GM12878 (cell line): ENCODE measurements around the gene TP63. TPM values are rescaled to one million over a fixed set of nuclear protein-coding genes. Genes with fewer than 3 reads are reported as not detected.

ENCODE experiments used
- ATAC-seq: fragments of 200-7000 bp; cut with Tn5 transposase; 3 replicates; pipeline ENCODE4 v1.9.1; 2020; ENCODE audit warnings: mild to moderate bottlenecking, moderate library complexity
- BruUV-seq: library from RNA; stranded (reverse); fragments of 400-500 nt; replicated peaks from 2 replicates; lab custom pipeline; 2021; lab: Mats Ljungman, UMichigan
- CTCF ChIA-PET: fragments of 300-600 bp; sonication (Branson Sonifier 250); formaldehyde crosslinking; extraction: SDS; loops from one replicate; lab custom pipeline; 2021; ENCODE audit warnings: inconsistent platforms; lab: Yijun Ruan, JAX
- POLR2A ChIA-PET: fragments of 350-600 bp; formaldehyde crosslinking; extraction: SDS; loops from one replicate; lab custom pipeline; 2021; ENCODE audit warnings: inconsistent platforms; lab: Charles Lee
- RAD21 ChIA-PET: fragments of 300-600 bp; sonication (Branson Sonifier 250); formaldehyde crosslinking; loops from one replicate; lab custom pipeline; 2023; ENCODE audit warnings: antibody characterized with exemption; ENCODE audit not compliant: unreplicated experiment; lab: Charles Lee
- SMC1A ChIA-PET: fragments of 300-600 bp; sonication (Branson Sonifier 250); formaldehyde crosslinking; loops from one replicate; lab custom pipeline; 2023; ENCODE audit not compliant: unreplicated experiment, uncharacterized antibody; lab: Charles Lee
- DNase-seq: peaks from one replicate; pipeline ENCODE4 v3.0.0-alpha.2; 2011; ENCODE audit warnings: low read depth, low spot score
- FAIRE-seq: peaks from 3 replicates; lab custom pipeline; 2011; peaks lifted over from hg19 to GRCh38; lab: Jason Lieb, UNC
- H2AFZ ChIP-seq: 2 replicates; pipeline ENCODE4 v1.6.0; 2011; ENCODE audit warnings: low read depth, low read length, control low read depth; ENCODE audit not compliant: control insufficient read depth
- H3K27ac ChIP-seq: 2 replicates; pipeline ENCODE4 v1.5.1; 2011; ENCODE audit warnings: control low read depth; ENCODE audit not compliant: control insufficient read depth, insufficient read depth
- H3K27me3 ChIP-seq, 2 experiments: replicated peaks in 1 of 2; 2 replicates each; pipeline versions ENCODE4 v1.6.0 to v1.6.1; 2011; ENCODE audit warnings: low read length in 1 of 2; ENCODE audit not compliant: control insufficient read depth in 2 of 2, insufficient read depth in 2 of 2
- H3K36me3 ChIP-seq, 2 experiments: 2 replicates each; pipeline ENCODE4 v1.5.1; 2011; ENCODE audit warnings: low read length in 1 of 2; ENCODE audit not compliant: control insufficient read depth in 2 of 2, insufficient read depth in 2 of 2
- H3K4me1 ChIP-seq: 2 replicates; pipeline ENCODE4 v1.6.1; 2011; ENCODE audit warnings: mild to moderate bottlenecking, low read length, moderate library complexity, mixed read lengths; ENCODE audit not compliant: control insufficient read depth, insufficient read depth
- H3K4me2 ChIP-seq: 2 replicates; pipeline ENCODE4 v1.6.0; 2011; ENCODE audit warnings: control low read depth; ENCODE audit not compliant: control insufficient read depth, insufficient read depth
- H3K4me3 ChIP-seq: fragments of 200-600 bp; sonication (generic); 2 replicates; pipeline ENCODE4 v1.5.1; 2016
- H3K79me2 ChIP-seq: 2 replicates; pipeline ENCODE4 v1.6.0; 2011; ENCODE audit warnings: low read length; ENCODE audit not compliant: control insufficient read depth, insufficient read depth
- H3K9ac ChIP-seq: 2 replicates; pipeline ENCODE4 v1.8.0; 2011; ENCODE audit warnings: low read length, control low read depth, mixed read lengths; ENCODE audit not compliant: control insufficient read depth, insufficient read depth
- H3K9me3 ChIP-seq: replicated peaks from 3 replicates; pipeline ENCODE4 v1.5.1; 2011; ENCODE audit warnings: mild to moderate bottlenecking, low read length; ENCODE audit not compliant: control insufficient read depth, insufficient read depth
- H4K20me1 ChIP-seq: 2 replicates; pipeline ENCODE4 v1.6.0; 2011; ENCODE audit not compliant: control insufficient read depth, insufficient read depth
- BACH1 ChIP-seq: fragments of 450-650 bp; IDR thresholded peaks from 2 replicates; pipeline ENCODE4 v1.6.1; 2017; ENCODE audit warnings: mild to moderate bottlenecking, borderline replicate concordance
- BHLHE40 ChIP-seq, 2 experiments: fragments of 450-650 bp in 1 of 2; IDR thresholded peaks; 2 replicates each; pipeline ENCODE4 v1.6.1; 2011 to 2017; ENCODE audit warnings: low read depth in 2 of 2, borderline replicate concordance in 1 of 2, improper control_type of control experiment in 1 of 2, low read length in 1 of 2, mild to moderate bottlenecking in 1 of 2
- BMI1 ChIP-seq: fragments of 450-650 bp; IDR thresholded peaks from 2 replicates; pipeline ENCODE4 v1.6.1; 2016; ENCODE audit warnings: mild to moderate bottlenecking, moderate library complexity, borderline replicate concordance
- CBX5 ChIP-seq: sonication (generic); IDR thresholded peaks from 2 replicates; pipeline ENCODE4 v1.6.1; 2016; ENCODE audit warnings: low read depth, moderate library complexity, mild to moderate bottlenecking, inconsistent platforms
- CHD4 ChIP-seq: fragments of 200-600 bp; sonication (generic); IDR thresholded peaks from 2 replicates; pipeline ENCODE4 v1.6.1; 2016; ENCODE audit warnings: mild to moderate bottlenecking
- FOXK2 ChIP-seq: fragments of 450-650 bp; IDR thresholded peaks from 2 replicates; pipeline ENCODE4 v1.6.1; 2017; ENCODE audit warnings: mild to moderate bottlenecking, moderate library complexity
- HDAC6 ChIP-seq: fragments of 200-600 bp; sonication (generic); IDR thresholded peaks from one replicate; pipeline ENCODE4 v1.8.0; 2017; ENCODE audit warnings: antibody characterized with exemption; ENCODE audit not compliant: unreplicated experiment
- KDM1A ChIP-seq: fragments of 200-600 bp; sonication (generic); IDR thresholded peaks from 2 replicates; pipeline ENCODE4 v1.6.1; 2016; ENCODE audit warnings: borderline replicate concordance
- MEF2B ChIP-seq: fragments of 450-650 bp; IDR thresholded peaks from 2 replicates; pipeline ENCODE4 v1.6.1; 2018; ENCODE audit warnings: mild to moderate bottlenecking, moderate library complexity; ENCODE audit not compliant: partially characterized antibody, poor library complexity, severe bottlenecking
- NBN ChIP-seq: fragments of 450-650 bp; IDR thresholded peaks from 2 replicates; pipeline ENCODE4 v1.6.1; 2016
- NR2C1 ChIP-seq: fragments of 450-650 bp; IDR thresholded peaks from 2 replicates; pipeline ENCODE4 v1.6.1; 2017; ENCODE audit warnings: antibody characterized with exemption, mild to moderate bottlenecking, moderate library complexity
- NR2C2 ChIP-seq: IDR thresholded peaks from 2 replicates; pipeline ENCODE4 v1.6.1; 2011; ENCODE audit warnings: borderline replicate concordance, low read depth; ENCODE audit not compliant: control insufficient read depth, insufficient read length
- PAX8 ChIP-seq: fragments of 450-650 bp; IDR thresholded peaks from 2 replicates; pipeline ENCODE4 v1.6.1; 2017; ENCODE audit warnings: mild to moderate bottlenecking, moderate library complexity
- SRF ChIP-seq, 2 experiments: IDR thresholded peaks; 2 replicates each; pipeline ENCODE4 v1.6.1; 2011; ENCODE audit warnings: low read depth in 2 of 2, low read length in 2 of 2, mild to moderate bottlenecking in 1 of 2, moderate library complexity in 1 of 2
- ZSCAN29 ChIP-seq: fragments of 450-650 bp; IDR thresholded peaks from 2 replicates; pipeline ENCODE4 v1.6.1; 2017; ENCODE audit warnings: mild to moderate bottlenecking, moderate library complexity
- WGBS: methylation state at CpG from one replicate; pipeline ENCODE4 v1.1.6; 2016; ENCODE audit warnings: low lambda C conversion rate; ENCODE audit not compliant: insufficient replicate concordance, insufficient coverage; ENCODE audit errors: missing lambda C conversion rate; 5-methylcytosine and 5-hydroxymethylcytosine counted together
- in situ Hi-C: fragments of 300-500 bp; cut with MboI; formaldehyde crosslinking; loops from 9 replicates; pipeline ENCODE4 v1.14.3; 2018; ENCODE audit warnings: mixed read lengths
- intact Hi-C: fragments of 100-400 bp; cut with micrococcal nuclease; formaldehyde crosslinking; loops from one replicate; pipeline ENCODE4 v1.14.2; 2022; ENCODE audit not compliant: unreplicated experiment
- polyA plus RNA-seq, 11 experiments: library from polyadenylated mRNA; depleted of rRNA in 4 of 11; unstranded in 6 of 11; stranded (reverse) in 5 of 11; fragments of >200 nt; fragmentation: Nextera tagmentation in 4 of 11; fragmentation: Illumina TruSeq in 1 of 11; extraction: Ambion mirVana in 4 of 11; extraction: Trizol in 1 of 11; gene quantifications; 1 replicate in 1 of 11; 2 replicates in 10 of 11; pipeline versions ENCODE4 v1.2.1 to v1.2.3, GENCODE V29; 2011 to 2016; ENCODE audit warnings: inconsistent platforms in 2 of 11, missing spikeins in 2 of 11, low read depth in 1 of 11
- total RNA-seq, 4 experiments: library from RNA; depleted of rRNA in 3 of 4; stranded (reverse); fragments of >200 nt in 3 of 4; fragmentation: Illumina TruSeq in 1 of 4; extraction: Trizol in 1 of 4; gene quantifications; 2 replicates each; pipeline versions ENCODE4 v1.2.1 to v1.2.3, GENCODE V29; 2013 to 2021
- TF ChIP-seq, protein P1 (sequence below): fragments of 450-650 bp; formaldehyde crosslinking; IDR thresholded peaks from 2 replicates; pipeline ENCODE4 v1.5.0; 2022; ENCODE audit warnings: mild to moderate bottlenecking, missing genetic modification characterization
- TF ChIP-seq, protein P2 (sequence below): IDR thresholded peaks from 2 replicates; pipeline ENCODE4 v1.6.1; 2011; ENCODE audit warnings: borderline replicate concordance, low read depth, mild to moderate bottlenecking, moderate library complexity, mixed read lengths, low read length; ENCODE audit not compliant: insufficient read depth; ENCODE audit errors: extremely low read length
- TF ChIP-seq, protein P3 (sequence below): IDR thresholded peaks from 2 replicates; pipeline ENCODE4 v1.6.1; 2012; ENCODE audit warnings: low read depth, low read length, improper control_type of control experiment

TP63 gene
- total and polyA plus RNA-seq, 10 of the 15 experiments (the other 5 are each of a cell fraction or from before 2014, with no cell fraction given) = 1.4 to 10.8 (median 6.2) TPM

DNA sequence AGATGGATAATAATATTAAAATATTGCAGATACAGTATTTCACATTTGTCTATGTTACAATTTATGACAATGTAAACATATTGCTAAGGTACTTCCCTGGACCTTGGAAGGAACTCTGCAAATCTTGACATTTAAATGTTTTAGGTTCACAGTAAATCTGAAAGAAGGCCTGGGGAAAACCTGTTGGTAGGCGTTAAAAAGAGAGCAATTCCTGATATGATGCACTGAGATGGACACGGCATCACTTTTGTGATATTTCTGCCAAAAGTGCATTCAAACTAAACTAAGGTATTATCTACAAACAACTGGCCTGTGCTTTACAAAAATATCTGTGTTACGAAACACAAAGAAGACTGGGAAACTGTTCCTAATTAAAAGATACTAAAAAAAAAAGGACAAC, 6.1 kb upstream of the TP63 start (continued):
- TF ChIP-seq, protein P1, sequence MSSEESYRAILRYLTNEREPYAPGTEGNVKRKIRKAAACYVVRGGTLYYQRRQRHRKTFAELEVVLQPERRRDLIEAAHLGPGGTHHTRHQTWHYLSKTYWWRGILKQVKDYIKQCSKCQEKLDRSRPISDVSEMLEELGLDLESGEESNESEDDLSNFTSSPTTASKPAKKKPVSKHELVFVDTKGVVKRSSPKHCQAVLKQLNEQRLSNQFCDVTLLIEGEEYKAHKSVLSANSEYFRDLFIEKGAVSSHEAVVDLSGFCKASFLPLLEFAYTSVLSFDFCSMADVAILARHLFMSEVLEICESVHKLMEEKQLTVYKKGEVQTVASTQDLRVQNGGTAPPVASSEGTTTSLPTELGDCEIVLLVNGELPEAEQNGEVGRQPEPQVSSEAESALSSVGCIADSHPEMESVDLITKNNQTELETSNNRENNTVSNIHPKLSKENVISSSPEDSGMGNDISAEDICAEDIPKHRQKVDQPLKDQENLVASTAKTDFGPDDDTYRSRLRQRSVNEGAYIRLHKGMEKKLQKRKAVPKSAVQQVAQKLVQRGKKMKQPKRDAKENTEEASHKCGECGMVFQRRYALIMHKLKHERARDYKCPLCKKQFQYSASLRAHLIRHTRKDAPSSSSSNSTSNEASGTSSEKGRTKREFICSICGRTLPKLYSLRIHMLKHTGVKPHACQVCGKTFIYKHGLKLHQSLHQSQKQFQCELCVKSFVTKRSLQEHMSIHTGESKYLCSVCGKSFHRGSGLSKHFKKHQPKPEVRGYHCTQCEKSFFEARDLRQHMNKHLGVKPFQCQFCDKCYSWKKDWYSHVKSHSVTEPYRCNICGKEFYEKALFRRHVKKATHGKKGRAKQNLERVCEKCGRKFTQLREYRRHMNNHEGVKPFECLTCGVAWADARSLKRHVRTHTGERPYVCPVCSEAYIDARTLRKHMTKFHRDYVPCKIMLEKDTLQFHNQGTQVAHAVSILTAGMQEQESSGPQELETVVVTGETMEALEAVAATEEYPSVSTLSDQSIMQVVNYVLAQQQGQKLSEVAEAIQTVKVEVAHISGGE (CRISPR knock-in tag) = no peak
- no peak for TF ChIP-seq NR2C1
- TF ChIP-seq, all 136 proteins: peak for 10

GRCh38 chr3:189625572-189625971, 5.6 kb upstream of the TP63 start:
- H3K27ac ChIP-seq = no peak overlapping the region
- ATAC-seq (no peak), DNase-seq (no peak), FAIRE-seq (no peak)
- BruUV-seq = no TSS peak
- H3K4me3 ChIP-seq = no peak overlapping the region
- ChIA-PET RAD21 (interaction anchor here (0.8 to 1.4 kb wide), 3 partner anchors 8 to 91 kb away, joined by 3 to 4 read pairs (median 3); no protein-coding TSS in a partner anchor), POLR2A (interaction anchor here (1.1 kb wide), 1 partner anchor 114 kb away, joined by 3 read pairs; no protein-coding TSS in a partner anchor), SMC1A (interaction anchor here (1.2 to 2.6 kb wide), 6 partner anchors 37 to 287 kb away, joined by 3 to 12 read pairs (median 5); no protein-coding TSS in a partner anchor), CTCF (interaction anchor here (0.6 kb wide), 1 partner anchor 919 kb away, joined by 3 read pairs; no protein-coding TSS in a partner anchor)
- no peaks in the 10 kb centered on the region for H3K27me3 ChIP-seq
- H3K79me2 ChIP-seq = no peaks in the 10 kb centered on the region
- no peaks in the 10 kb centered on the region for H4K20me1 ChIP-seq
- intact Hi-C loops = no loop called here
- no peak overlapping the region for H2AFZ ChIP-seq
- no peaks in the 10 kb centered on the region; the same call in 1 of the 3 replicates for H3K9me3 ChIP-seq
- peaks cover 33% of the 10 kb centered on the region; the same call in 1 of the 2 replicates for H3K4me1 ChIP-seq
- H3K9ac ChIP-seq = no peak overlapping the region
- no peaks in the 10 kb centered on the region for H3K36me3 ChIP-seq
- in situ Hi-C loops = no loop called here
- no peak overlapping the region; the same call in 1 of the 2 replicates for H3K4me2 ChIP-seq
- WGBS = 0% methylated on average over 2 of the region's 2 CpGs
- TF ChIP-seq KDM1A (no peak), CHD4 (no peak), MEF2B (no peak), ZSCAN29 (no peak), CBX5 (no peak), FOXK2 (no peak), BHLHE40 (IDR thresholded peaks at IDR 0.05; ENCODE audit: borderline replicate concordance in 1 of 2, low read depth in 2 of 2, low read length in 1 of 2) (peak; percentile 62 to 81; a peak in 3 of 4 replicates), BMI1 (no peak), HDAC6 (no peak), BACH1 (no peak), NR2C2 (no peak), SRF (IDR thresholded peaks at IDR 0.05; ENCODE audit: low read depth in 2 of 2, low read length in 2 of 2) (peak; percentile 85 to 97), NR2C1 (no peak), NBN (no peak), PAX8 (no peak)
- TF ChIP-seq, protein P2, sequence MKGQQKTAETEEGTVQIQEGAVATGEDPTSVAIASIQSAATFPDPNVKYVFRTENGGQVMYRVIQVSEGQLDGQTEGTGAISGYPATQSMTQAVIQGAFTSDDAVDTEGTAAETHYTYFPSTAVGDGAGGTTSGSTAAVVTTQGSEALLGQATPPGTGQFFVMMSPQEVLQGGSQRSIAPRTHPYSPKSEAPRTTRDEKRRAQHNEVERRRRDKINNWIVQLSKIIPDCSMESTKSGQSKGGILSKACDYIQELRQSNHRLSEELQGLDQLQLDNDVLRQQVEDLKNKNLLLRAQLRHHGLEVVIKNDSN = no peak
- TF ChIP-seq, protein P3, sequence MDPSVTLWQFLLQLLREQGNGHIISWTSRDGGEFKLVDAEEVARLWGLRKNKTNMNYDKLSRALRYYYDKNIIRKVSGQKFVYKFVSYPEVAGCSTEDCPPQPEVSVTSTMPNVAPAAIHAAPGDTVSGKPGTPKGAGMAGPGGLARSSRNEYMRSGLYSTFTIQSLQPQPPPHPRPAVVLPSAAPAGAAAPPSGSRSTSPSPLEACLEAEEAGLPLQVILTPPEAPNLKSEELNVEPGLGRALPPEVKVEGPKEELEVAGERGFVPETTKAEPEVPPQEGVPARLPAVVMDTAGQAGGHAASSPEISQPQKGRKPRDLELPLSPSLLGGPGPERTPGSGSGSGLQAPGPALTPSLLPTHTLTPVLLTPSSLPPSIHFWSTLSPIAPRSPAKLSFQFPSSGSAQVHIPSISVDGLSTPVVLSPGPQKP = peak; percentile 80; the same call in 1 of the 2 replicates
